Fibroblast of pulmonary artery (primary cell): ENCODE measurements around the gene NUDT6.

Source experiments
- DNase-seq: peaks from one replicate; pipeline ENCODE4 v3.0.0-alpha.2; 2010; ENCODE audit warnings: low read depth
- H3K4me3 ChIP-seq: replicated peaks from 2 replicates; pipeline ENCODE4 v1.5.1; 2011; ENCODE audit warnings: low read depth, mild to moderate bottlenecking, control low read depth, low read length, moderate library complexity
- CTCF ChIP-seq: IDR thresholded peaks from 2 replicates; pipeline ENCODE4 v1.5.1; 2011; ENCODE audit warnings: mild to moderate bottlenecking, control low read depth, low read length, inconsistent platforms; ENCODE audit errors: missing control alignments

Gene NUDT6

GRCh38 chr4:122896270-122896669, 26.1 kb downstream of the NUDT6 start:
- TF ChIP-seq CTCF, result no peak
- no peak for DNase-seq
- no peak overlapping the region for H3K4me3 ChIP-seq

DNA sequence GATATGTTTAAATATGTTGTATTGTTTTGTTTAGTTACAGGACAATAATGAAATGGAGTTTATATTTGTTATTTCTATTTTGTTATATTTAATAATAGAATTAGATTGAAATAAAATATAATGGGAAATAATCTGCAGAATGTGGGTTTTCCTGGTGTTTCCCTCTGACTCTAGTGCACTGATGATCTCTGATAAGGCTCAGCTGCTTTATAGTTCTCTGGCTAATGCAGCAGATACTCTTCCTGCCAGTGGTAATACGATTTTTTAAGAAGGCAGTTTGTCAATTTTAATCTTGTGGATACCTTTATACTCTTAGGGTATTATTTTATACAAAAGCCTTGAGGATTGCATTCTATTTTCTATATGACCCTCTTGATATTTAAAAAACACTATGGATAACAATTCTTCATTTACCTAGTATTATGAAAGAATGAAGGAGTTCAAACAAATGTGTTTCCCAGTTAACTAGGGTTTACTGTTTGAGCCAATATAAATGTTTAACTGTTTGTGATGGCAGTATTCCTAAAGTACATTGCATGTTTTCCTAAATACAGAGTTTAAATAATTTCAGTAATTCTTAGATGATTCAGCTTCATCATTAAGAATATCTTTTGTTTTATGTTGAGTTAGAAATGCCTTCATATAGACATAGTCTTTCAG, 26.9 kb downstream of the NUDT6 start:
- H3K4me3 ChIP-seq, result no peak overlapping the region
- DNase-seq, result no peak
- no peak for TF ChIP-seq CTCF

- no peak for DNase-seq
- H3K4me3 ChIP-seq, result no peak overlapping the region
- TF ChIP-seq CTCF, result no peak
Observed at GRCh38 chr4:122894827-122895226, 27.6 kb downstream of the NUDT6 start.

- peak; percentile 72 for DNase-seq
- no peak for TF ChIP-seq CTCF
- H3K4me3 ChIP-seq, result no peak overlapping the region
Observed at GRCh38 chr4:122890147-122890795, 32.1 kb downstream of the NUDT6 start.

- TF ChIP-seq CTCF, result no peak
- DNase-seq, result no peak
- no peak overlapping the region for H3K4me3 ChIP-seq
Observed at GRCh38 chr4:122889726-122890125, 32.7 kb downstream of the NUDT6 start.

- DNase-seq, result no peak
- no peak for TF ChIP-seq CTCF
- no peak overlapping the region for H3K4me3 ChIP-seq
Observed at GRCh38 chr4:122884499-122884898, 37.9 kb downstream of the NUDT6 start.
